Keratinocyte (primary cell): ENCODE measurements around the gene SYT2. TPM values are rescaled to one million over a fixed set of nuclear protein-coding genes. Genes with fewer than 3 reads are reported as not detected.

ENCODE experiments used
- DNase-seq: peaks from one replicate; pipeline ENCODE4 v3.0.0-alpha.2; 2011; ENCODE audit warnings: low read depth, missing footprints, low spot score
- FAIRE-seq: peaks from 2 replicates; lab custom pipeline; 2011; peaks lifted over from hg19 to GRCh38; lab: Jason Lieb, UNC
- H2AFZ ChIP-seq: 2 replicates; pipeline ENCODE4 v1.6.0; 2012; ENCODE audit warnings: low read length, control low read depth, inconsistent platforms; ENCODE audit not compliant: control insufficient read depth
- H3K27ac ChIP-seq: 2 replicates; pipeline ENCODE4 v1.5.1; 2011; ENCODE audit warnings: low read length; ENCODE audit not compliant: control insufficient read depth, insufficient read depth
- H3K27me3 ChIP-seq: 3 replicates; pipeline ENCODE4 v1.6.0; 2011; ENCODE audit warnings: low read length; ENCODE audit not compliant: control insufficient read depth, insufficient read depth; ENCODE audit errors: extremely low read depth
- H3K36me3 ChIP-seq, 2 experiments: 2 replicates in 1 of 2; 3 replicates in 1 of 2; pipeline ENCODE4 v1.5.1; 2011; ENCODE audit warnings: low read length in 2 of 2, mild to moderate bottlenecking in 1 of 2; ENCODE audit not compliant: control insufficient read depth in 2 of 2, insufficient read depth in 2 of 2; ENCODE audit errors: extremely low read depth in 1 of 2
- H3K4me1 ChIP-seq: 3 replicates; pipeline ENCODE4 v1.5.1; 2011; ENCODE audit warnings: low read length; ENCODE audit not compliant: control insufficient read depth, insufficient read depth; ENCODE audit errors: extremely low read depth
- H3K4me2 ChIP-seq: 3 replicates; pipeline ENCODE4 v1.6.0; 2011; ENCODE audit warnings: low read depth, low read length; ENCODE audit not compliant: control insufficient read depth, insufficient read depth; ENCODE audit errors: extremely low read depth
- H3K4me3 ChIP-seq, 3 experiments: fragments of 200-600 bp in 1 of 3; sonication (generic) in 1 of 3; 2 replicates in 2 of 3; 3 replicates in 1 of 3; pipeline ENCODE4 v1.5.1; 2011 to 2016; ENCODE audit warnings: low read length in 3 of 3, mild to moderate bottlenecking in 3 of 3, control low read depth in 2 of 3, inconsistent platforms in 1 of 3, low read depth in 1 of 3, mixed read lengths in 1 of 3, mixed run types in 1 of 3, moderate library complexity in 1 of 3; ENCODE audit not compliant: control insufficient read depth in 2 of 3, insufficient read depth in 2 of 3; ENCODE audit errors: extremely low read depth in 1 of 3
- H3K79me2 ChIP-seq: 2 replicates; pipeline ENCODE4 v1.6.0; 2012; ENCODE audit warnings: low read length; ENCODE audit not compliant: control insufficient read depth, insufficient read depth
- H3K9ac ChIP-seq: 3 replicates; pipeline ENCODE4 v1.6.0; 2011; ENCODE audit warnings: low read length; ENCODE audit not compliant: control insufficient read depth, insufficient read depth; ENCODE audit errors: extremely low read depth
- H3K9me1 ChIP-seq: 3 replicates; pipeline ENCODE4 v1.6.0; 2011; ENCODE audit warnings: low read length; ENCODE audit not compliant: control insufficient read depth, insufficient read depth; ENCODE audit errors: extremely low read depth
- H3K9me3 ChIP-seq: 2 replicates; pipeline ENCODE4 v1.5.1; 2012; ENCODE audit warnings: low read depth, low read length; ENCODE audit not compliant: control insufficient read depth
- H4K20me1 ChIP-seq: 3 replicates; pipeline ENCODE4 v1.6.0; 2011; ENCODE audit warnings: low read length; ENCODE audit not compliant: control insufficient read depth, insufficient read depth; ENCODE audit errors: extremely low read depth
- EZH2 ChIP-seq: IDR thresholded peaks from one replicate; pipeline ENCODE4 v1.6.1; 2012; ENCODE audit warnings: inconsistent platforms, mild to moderate bottlenecking, low read length, moderate library complexity
- dilution Hi-C: fragments of 300-500 bp; cut with MboI; formaldehyde crosslinking; loops from one replicate; pipeline ENCODE4 v1.7.0; 2020; ENCODE audit warnings: low sequenced_read_pairs; ENCODE audit not compliant: extremely low pct_ligation_motif_present
- polyA plus RNA-seq, 5 experiments: library from polyadenylated mRNA; depleted of rRNA in 3 of 5; stranded (reverse) in 3 of 5; stranded (forward) in 1 of 5; unstranded in 1 of 5; fragments of >200 nt; gene quantifications; 1 replicate in 1 of 5; 2 replicates in 3 of 5; 3 replicates in 1 of 5; pipeline versions ENCODE4 v1.2.1 to v1.2.3, GENCODE V29; 2011 to 2012; ENCODE audit warnings: missing spikeins in 2 of 5, low read depth in 1 of 5, low replicate concordance in 1 of 5
- TF ChIP-seq, protein P1 (sequence below), 3 experiments: IDR thresholded peaks in 1 of 3; conservative IDR thresholded peaks in 1 of 3; optimal IDR thresholded peaks in 1 of 3; 2 replicates in 2 of 3; 3 replicates in 1 of 3; pipeline versions ENCODE3 to v1.5.1; 2011; ENCODE audit warnings: low read length in 3 of 3, mild to moderate bottlenecking in 3 of 3, moderate library complexity in 2 of 3, control low read depth in 1 of 3, inconsistent platforms in 1 of 3; ENCODE audit not compliant: insufficient read depth in 2 of 3; ENCODE audit errors: extremely low read depth in 1 of 3

Gene SYT2
- polyA plus RNA-seq, 1 donor (not counting 4 experiments of a cell fraction or from before 2014, with no cell fraction given) = not detected

DNA sequence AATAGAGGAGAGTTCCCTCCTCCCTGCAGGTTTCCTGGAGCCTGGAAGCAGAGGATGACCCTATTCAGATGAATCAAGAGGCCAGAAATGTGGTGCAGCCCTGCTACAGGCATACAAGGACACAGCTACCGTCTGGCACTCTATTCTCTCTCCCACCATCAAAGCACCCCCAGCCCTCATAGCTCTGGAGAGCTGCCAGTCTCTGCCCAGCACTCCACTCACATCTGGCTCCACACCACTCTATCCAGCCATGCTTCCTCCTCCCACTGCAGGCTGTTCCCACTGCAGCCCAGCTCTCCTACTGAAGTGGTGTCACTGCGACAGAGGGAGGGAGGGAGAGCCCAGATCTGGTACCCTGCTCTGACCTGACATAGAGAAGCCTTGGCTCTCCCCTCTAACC lies 18.4 kb downstream of the SYT2 start:
- Histone ChIP-seq H3K9ac (no peak overlapping the region), H3K4me2 (no peak overlapping the region), H3K36me3 (no peaks in the 10 kb centered on the region), H3K27ac (no peak overlapping the region), H3K9me1 (no peaks in the 10 kb centered on the region), H3K79me2 (no peaks in the 10 kb centered on the region), H3K9me3 (no peaks in the 10 kb centered on the region), H3K27me3 (peaks cover 23% of the 10 kb centered on the region), H3K4me3 (no peak overlapping the region), H2AFZ (no peak overlapping the region), H3K4me1 (no peaks in the 10 kb centered on the region), H4K20me1 (no peaks in the 10 kb centered on the region)
- TF ChIP-seq, protein P1, sequence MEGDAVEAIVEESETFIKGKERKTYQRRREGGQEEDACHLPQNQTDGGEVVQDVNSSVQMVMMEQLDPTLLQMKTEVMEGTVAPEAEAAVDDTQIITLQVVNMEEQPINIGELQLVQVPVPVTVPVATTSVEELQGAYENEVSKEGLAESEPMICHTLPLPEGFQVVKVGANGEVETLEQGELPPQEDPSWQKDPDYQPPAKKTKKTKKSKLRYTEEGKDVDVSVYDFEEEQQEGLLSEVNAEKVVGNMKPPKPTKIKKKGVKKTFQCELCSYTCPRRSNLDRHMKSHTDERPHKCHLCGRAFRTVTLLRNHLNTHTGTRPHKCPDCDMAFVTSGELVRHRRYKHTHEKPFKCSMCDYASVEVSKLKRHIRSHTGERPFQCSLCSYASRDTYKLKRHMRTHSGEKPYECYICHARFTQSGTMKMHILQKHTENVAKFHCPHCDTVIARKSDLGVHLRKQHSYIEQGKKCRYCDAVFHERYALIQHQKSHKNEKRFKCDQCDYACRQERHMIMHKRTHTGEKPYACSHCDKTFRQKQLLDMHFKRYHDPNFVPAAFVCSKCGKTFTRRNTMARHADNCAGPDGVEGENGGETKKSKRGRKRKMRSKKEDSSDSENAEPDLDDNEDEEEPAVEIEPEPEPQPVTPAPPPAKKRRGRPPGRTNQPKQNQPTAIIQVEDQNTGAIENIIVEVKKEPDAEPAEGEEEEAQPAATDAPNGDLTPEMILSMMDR (optimal IDR thresholded peaks at IDR 0.05 in 1 of 3, IDR thresholded peaks at IDR 0.05 in 1 of 3, conservative IDR thresholded peaks at IDR 0.05 in 1 of 3; ENCODE audit: extremely low read depth in 1 of 3, insufficient read depth in 2 of 3, low read length in 3 of 3) = no peak
- no peak for TF ChIP-seq EZH2
- FAIRE-seq = no peak
- DNase-seq = no peak
- dilution Hi-C loops = no loop called here

DNA sequence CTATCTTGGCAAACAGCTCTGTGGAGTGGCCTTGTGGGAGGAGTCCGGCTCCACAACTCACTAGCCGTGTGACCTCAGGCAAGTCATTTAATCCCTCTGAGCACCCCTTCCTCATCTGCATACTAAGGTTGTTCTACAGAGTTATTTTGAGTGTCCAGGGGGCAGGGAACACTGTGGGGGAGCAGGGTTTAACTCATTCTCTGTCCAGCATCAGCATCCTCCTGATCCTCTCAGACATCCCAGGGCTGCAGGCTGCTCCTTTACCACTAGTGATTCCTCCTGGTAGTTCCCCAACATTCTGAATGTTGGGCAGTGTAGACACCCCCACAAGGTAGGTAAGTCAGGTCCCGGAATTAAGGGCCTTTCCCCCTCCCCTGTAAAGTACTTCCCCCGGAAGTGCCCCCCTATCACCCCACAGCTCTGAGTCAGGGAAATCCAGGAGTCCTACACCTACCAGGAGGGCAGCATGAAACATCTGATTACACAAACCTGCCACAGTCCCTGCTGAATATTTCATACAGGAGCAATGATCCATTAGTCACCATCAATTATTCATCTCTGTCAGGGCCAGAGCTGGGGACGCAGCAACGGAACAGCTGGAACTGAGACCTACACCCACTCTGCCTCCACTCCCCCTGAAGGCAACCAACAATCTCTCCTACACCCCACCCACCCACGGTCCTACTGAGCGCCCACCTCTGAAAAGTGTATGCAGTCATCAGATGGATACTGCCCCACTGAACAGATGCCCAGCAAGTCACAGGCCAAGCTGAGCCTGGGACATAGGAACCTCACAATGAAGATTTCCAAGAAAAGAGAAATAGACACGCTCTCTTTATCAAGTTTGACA lies 20.5 kb downstream of the SYT2 start:
- Histone ChIP-seq H2AFZ (no peak overlapping the region), H3K27ac (no peak overlapping the region), H3K79me2 (no peaks in the 10 kb centered on the region), H3K4me1 (no peaks in the 10 kb centered on the region), H3K9ac (no peak overlapping the region), H4K20me1 (no peaks in the 10 kb centered on the region), H3K27me3 (peaks cover 21% of the 10 kb centered on the region), H3K9me1 (no peaks in the 10 kb centered on the region), H3K4me3 (no peak overlapping the region), H3K4me2 (no peak overlapping the region), H3K36me3 (no peaks in the 10 kb centered on the region), H3K9me3 (no peaks in the 10 kb centered on the region)
- TF ChIP-seq EZH2 = no peak
- TF ChIP-seq, protein P1 (optimal IDR thresholded peaks at IDR 0.05 in 1 of 3, IDR thresholded peaks at IDR 0.05 in 1 of 3, conservative IDR thresholded peaks at IDR 0.05 in 1 of 3; ENCODE audit: extremely low read depth in 1 of 3, insufficient read depth in 2 of 3, low read length in 3 of 3) = no peak
- dilution Hi-C loops = no loop called here
- DNase-seq (no peak), FAIRE-seq (no peak)
